CMK (cell line): ENCODE data around the gene PPP1R9B.

ENCODE experiments used
- DNase-seq: peaks from one replicate; pipeline ENCODE4 v3.0.0-alpha.2; 2010; ENCODE audit warnings: low read depth

Gene PPP1R9B

GRCh38 chr17:50105811-50106210 lies 44.7 kb downstream of the PPP1R9B start:
- no peak for DNase-seq

- no peak for DNase-seq
These were observed 46.5 kb downstream of the PPP1R9B start for GRCh38 chr17:50103941-50104340.

GRCh38 chr17:50103252-50103651 lies 47.2 kb downstream of the PPP1R9B start:
- no peak for DNase-seq

GRCh38 chr17:50102164-50102991 lies 48.1 kb downstream of the PPP1R9B start:
- no peak for DNase-seq

- DNase-seq: no peak
These were observed 48.9 kb downstream of the PPP1R9B start for GRCh38 chr17:50101346-50102163.

- DNase-seq: no peak
These were observed 49.5 kb downstream of the PPP1R9B start for GRCh38 chr17:50100921-50101345.

- no peak for DNase-seq
These were observed 50.0 kb downstream of the PPP1R9B start for GRCh38 chr17:50100480-50100883.

GRCh38 chr17:50099003-50099402 lies 51.5 kb downstream of the PPP1R9B start:
- DNase-seq: no peak

GRCh38 chr17:50098583-50098982 lies 51.9 kb downstream of the PPP1R9B start:
- DNase-seq: no peak

- DNase-seq: no peak
These were observed 52.6 kb downstream of the PPP1R9B start for GRCh38 chr17:50097926-50098325.

GRCh38 chr17:50097455-50097854 lies 53.0 kb downstream of the PPP1R9B start:
- DNase-seq: no peak

GRCh38 chr17:50096758-50097157 lies 53.7 kb downstream of the PPP1R9B start:
- no peak for DNase-seq

GRCh38 chr17:50096092-50096491 lies 54.4 kb downstream of the PPP1R9B start:
- no peak for DNase-seq

- DNase-seq: no peak
These were observed 54.8 kb downstream of the PPP1R9B start for GRCh38 chr17:50095626-50096037.

- peak; percentile 91 for DNase-seq
These were observed 55.5 kb downstream of the PPP1R9B start, which contains the start of gene PDK2 for GRCh38 chr17:50094753-50095619. Gene PDK2 (plus strand): TSS chr17:50095351. CDS start chr17:50095436, 85 bp downstream.

GRCh38 chr17:50094243-50094752 lies 56.2 kb downstream of the PPP1R9B start:
- peak; percentile 73 for DNase-seq

GRCh38 chr17:50093807-50094206 lies 56.7 kb downstream of the PPP1R9B start:
- DNase-seq: no peak

GRCh38 chr17:50093246-50093645 lies 57.2 kb downstream of the PPP1R9B start:
- no peak for DNase-seq

- DNase-seq: no peak
These were observed 58.6 kb downstream of the PPP1R9B start for GRCh38 chr17:50091918-50092285.

- no peak for DNase-seq
These were observed 59.2 kb downstream of the PPP1R9B start for GRCh38 chr17:50090971-50091917.

GRCh38 chr17:50090071-50090470 lies 60.4 kb downstream of the PPP1R9B start:
- DNase-seq: no peak
